Keratinocyte (primary cell): ENCODE results near the gene MTCL1. TPM values are rescaled to one million over a fixed set of nuclear protein-coding genes. Genes with fewer than 3 reads are reported as not detected.
A peak's percentile ranks its signal among the peaks of the same experiment; 100 is the strongest.

Experiments
- DNase-seq: peaks from one replicate; pipeline ENCODE4 v3.0.0-alpha.2; 2011; ENCODE audit warnings: low read depth, missing footprints, low spot score
- FAIRE-seq: peaks from 2 replicates; lab custom pipeline; 2011; peaks lifted over from hg19 to GRCh38; lab: Jason Lieb, UNC
- H2AFZ ChIP-seq: 2 replicates; pipeline ENCODE4 v1.6.0; 2012; ENCODE audit warnings: low read length, control low read depth, inconsistent platforms; ENCODE audit not compliant: control insufficient read depth
- H3K27ac ChIP-seq: 2 replicates; pipeline ENCODE4 v1.5.1; 2011; ENCODE audit warnings: low read length; ENCODE audit not compliant: control insufficient read depth, insufficient read depth
- H3K27me3 ChIP-seq: 3 replicates; pipeline ENCODE4 v1.6.0; 2011; ENCODE audit warnings: low read length; ENCODE audit not compliant: control insufficient read depth, insufficient read depth; ENCODE audit errors: extremely low read depth
- H3K36me3 ChIP-seq, 2 experiments: 2 replicates in 1 of 2; 3 replicates in 1 of 2; pipeline ENCODE4 v1.5.1; 2011; ENCODE audit warnings: low read length in 2 of 2, mild to moderate bottlenecking in 1 of 2; ENCODE audit not compliant: control insufficient read depth in 2 of 2, insufficient read depth in 2 of 2; ENCODE audit errors: extremely low read depth in 1 of 2
- H3K4me1 ChIP-seq: 3 replicates; pipeline ENCODE4 v1.5.1; 2011; ENCODE audit warnings: low read length; ENCODE audit not compliant: control insufficient read depth, insufficient read depth; ENCODE audit errors: extremely low read depth
- H3K4me2 ChIP-seq: 3 replicates; pipeline ENCODE4 v1.6.0; 2011; ENCODE audit warnings: low read depth, low read length; ENCODE audit not compliant: control insufficient read depth, insufficient read depth; ENCODE audit errors: extremely low read depth
- H3K4me3 ChIP-seq, 3 experiments: fragments of 200-600 bp in 1 of 3; sonication (generic) in 1 of 3; 2 replicates in 2 of 3; 3 replicates in 1 of 3; pipeline ENCODE4 v1.5.1; 2011 to 2016; ENCODE audit warnings: low read length in 3 of 3, mild to moderate bottlenecking in 3 of 3, control low read depth in 2 of 3, inconsistent platforms in 1 of 3, low read depth in 1 of 3, mixed read lengths in 1 of 3, mixed run types in 1 of 3, moderate library complexity in 1 of 3; ENCODE audit not compliant: control insufficient read depth in 2 of 3, insufficient read depth in 2 of 3; ENCODE audit errors: extremely low read depth in 1 of 3
- H3K79me2 ChIP-seq: 2 replicates; pipeline ENCODE4 v1.6.0; 2012; ENCODE audit warnings: low read length; ENCODE audit not compliant: control insufficient read depth, insufficient read depth
- H3K9ac ChIP-seq: 3 replicates; pipeline ENCODE4 v1.6.0; 2011; ENCODE audit warnings: low read length; ENCODE audit not compliant: control insufficient read depth, insufficient read depth; ENCODE audit errors: extremely low read depth
- H3K9me1 ChIP-seq: 3 replicates; pipeline ENCODE4 v1.6.0; 2011; ENCODE audit warnings: low read length; ENCODE audit not compliant: control insufficient read depth, insufficient read depth; ENCODE audit errors: extremely low read depth
- H3K9me3 ChIP-seq: 2 replicates; pipeline ENCODE4 v1.5.1; 2012; ENCODE audit warnings: low read depth, low read length; ENCODE audit not compliant: control insufficient read depth
- H4K20me1 ChIP-seq: 3 replicates; pipeline ENCODE4 v1.6.0; 2011; ENCODE audit warnings: low read length; ENCODE audit not compliant: control insufficient read depth, insufficient read depth; ENCODE audit errors: extremely low read depth
- EZH2 ChIP-seq: IDR thresholded peaks from one replicate; pipeline ENCODE4 v1.6.1; 2012; ENCODE audit warnings: inconsistent platforms, mild to moderate bottlenecking, low read length, moderate library complexity
- dilution Hi-C: fragments of 300-500 bp; cut with MboI; formaldehyde crosslinking; loops from one replicate; pipeline ENCODE4 v1.7.0; 2020; ENCODE audit warnings: low sequenced_read_pairs; ENCODE audit not compliant: extremely low pct_ligation_motif_present
- polyA plus RNA-seq, 5 experiments: library from polyadenylated mRNA; depleted of rRNA in 3 of 5; stranded (reverse) in 3 of 5; stranded (forward) in 1 of 5; unstranded in 1 of 5; fragments of >200 nt; gene quantifications; 1 replicate in 1 of 5; 2 replicates in 3 of 5; 3 replicates in 1 of 5; pipeline versions ENCODE4 v1.2.1 to v1.2.3, GENCODE V29; 2011 to 2012; ENCODE audit warnings: missing spikeins in 2 of 5, low read depth in 1 of 5, low replicate concordance in 1 of 5
- TF ChIP-seq, protein P1 (sequence below), 3 experiments: IDR thresholded peaks in 1 of 3; conservative IDR thresholded peaks in 1 of 3; optimal IDR thresholded peaks in 1 of 3; 2 replicates in 2 of 3; 3 replicates in 1 of 3; pipeline versions ENCODE3 to v1.5.1; 2011; ENCODE audit warnings: low read length in 3 of 3, mild to moderate bottlenecking in 3 of 3, moderate library complexity in 2 of 3, control low read depth in 1 of 3, inconsistent platforms in 1 of 3; ENCODE audit not compliant: insufficient read depth in 2 of 3; ENCODE audit errors: extremely low read depth in 1 of 3

The MTCL1 gene
- polyA plus RNA-seq, 1 donor (not counting 4 experiments of a cell fraction or from before 2014, with no cell fraction given), result 15.4 TPM

DNA sequence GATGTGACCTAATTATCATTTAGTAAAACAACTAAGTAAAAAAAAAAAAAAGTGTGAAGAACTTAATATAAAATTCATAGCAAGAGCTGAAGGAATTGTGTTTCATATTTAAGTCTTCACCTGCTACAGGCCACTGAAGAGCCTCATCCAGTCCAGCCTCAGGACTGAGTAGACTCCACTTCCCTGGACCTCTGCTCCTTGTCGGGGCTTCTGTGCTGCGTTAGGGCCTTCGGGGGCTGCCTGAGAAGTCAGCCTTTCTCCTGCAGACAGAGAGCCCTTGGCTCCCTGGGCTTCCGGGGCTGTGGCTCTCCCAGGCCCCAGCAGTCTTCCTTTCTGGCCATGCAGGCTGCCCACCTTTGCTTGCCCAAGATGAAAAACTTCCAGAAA is 95.5 kb downstream of the MTCL1 start:
- no peak for DNase-seq
- no peak for FAIRE-seq
- Histone ChIP-seq H4K20me1 (no peaks in the 10 kb centered on the region), H3K79me2 (no peaks in the 10 kb centered on the region), H3K9ac (peak overlapping the region; percentile 72), H3K9me1 (peaks cover 3% of the 10 kb centered on the region), H3K27ac (peak overlapping the region; percentile 80), H3K4me1 (peaks cover 43% of the 10 kb centered on the region), H3K9me3 (no peaks in the 10 kb centered on the region), H3K4me2 (peak overlapping the region; percentile 83), H3K27me3 (no peaks in the 10 kb centered on the region), H2AFZ (no peak overlapping the region), H3K36me3 (peaks cover 5 to 38% of the 10 kb centered on the region in 2 experiments), H3K4me3 (peak overlapping the region in 1 of 3 experiments; percentile 3)
- dilution Hi-C loops, result no loop called here
- no peak for TF ChIP-seq EZH2
- TF ChIP-seq, protein P1, sequence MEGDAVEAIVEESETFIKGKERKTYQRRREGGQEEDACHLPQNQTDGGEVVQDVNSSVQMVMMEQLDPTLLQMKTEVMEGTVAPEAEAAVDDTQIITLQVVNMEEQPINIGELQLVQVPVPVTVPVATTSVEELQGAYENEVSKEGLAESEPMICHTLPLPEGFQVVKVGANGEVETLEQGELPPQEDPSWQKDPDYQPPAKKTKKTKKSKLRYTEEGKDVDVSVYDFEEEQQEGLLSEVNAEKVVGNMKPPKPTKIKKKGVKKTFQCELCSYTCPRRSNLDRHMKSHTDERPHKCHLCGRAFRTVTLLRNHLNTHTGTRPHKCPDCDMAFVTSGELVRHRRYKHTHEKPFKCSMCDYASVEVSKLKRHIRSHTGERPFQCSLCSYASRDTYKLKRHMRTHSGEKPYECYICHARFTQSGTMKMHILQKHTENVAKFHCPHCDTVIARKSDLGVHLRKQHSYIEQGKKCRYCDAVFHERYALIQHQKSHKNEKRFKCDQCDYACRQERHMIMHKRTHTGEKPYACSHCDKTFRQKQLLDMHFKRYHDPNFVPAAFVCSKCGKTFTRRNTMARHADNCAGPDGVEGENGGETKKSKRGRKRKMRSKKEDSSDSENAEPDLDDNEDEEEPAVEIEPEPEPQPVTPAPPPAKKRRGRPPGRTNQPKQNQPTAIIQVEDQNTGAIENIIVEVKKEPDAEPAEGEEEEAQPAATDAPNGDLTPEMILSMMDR (optimal IDR thresholded peaks at IDR 0.05 in 1 of 3, IDR thresholded peaks at IDR 0.05 in 1 of 3, conservative IDR thresholded peaks at IDR 0.05 in 1 of 3; ENCODE audit: extremely low read depth in 1 of 3, insufficient read depth in 2 of 3, low read length in 3 of 3), result no peak

DNA sequence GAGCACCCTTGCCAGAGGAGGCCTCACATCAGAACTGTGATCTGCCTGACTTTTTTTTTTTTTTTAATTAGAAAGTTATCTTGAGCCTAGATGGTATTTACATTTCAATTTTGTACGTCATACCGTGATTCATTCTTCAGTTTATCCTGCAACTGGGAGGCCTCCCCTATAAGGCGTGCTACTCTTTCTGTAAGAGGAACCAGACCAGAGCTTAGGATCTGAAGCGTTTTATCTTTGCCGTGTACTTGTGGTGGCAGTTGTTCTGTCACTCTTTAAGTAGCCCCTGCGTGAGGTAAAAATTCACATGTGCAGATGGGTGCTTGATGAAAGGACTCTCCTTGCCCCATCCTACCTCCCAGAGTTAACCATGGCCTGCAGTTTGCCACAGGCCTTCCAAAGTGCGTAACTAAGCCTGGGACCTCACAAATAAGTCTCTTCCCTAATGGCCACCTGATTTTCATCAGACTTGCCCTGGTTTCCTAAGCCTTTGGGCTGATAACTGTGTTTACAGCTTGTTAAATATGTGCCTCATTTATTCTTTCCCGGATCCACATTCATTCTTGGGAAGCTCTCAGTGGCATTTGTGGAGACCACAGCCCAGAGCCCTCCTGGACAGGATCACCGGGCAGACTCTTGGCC is 96.0 kb downstream of the MTCL1 start:
- Histone ChIP-seq H4K20me1 (no peaks in the 10 kb centered on the region), H2AFZ (no peak overlapping the region), H3K9ac (peak overlapping the region; percentile 72), H3K9me1 (peaks cover 3% of the 10 kb centered on the region), H3K4me2 (peak overlapping the region; percentile 83), H3K4me1 (peaks cover 43% of the 10 kb centered on the region), H3K27me3 (no peaks in the 10 kb centered on the region), H3K79me2 (no peaks in the 10 kb centered on the region), H3K4me3 (no peak overlapping the region), H3K9me3 (no peaks in the 10 kb centered on the region), H3K36me3 (peaks cover 3 to 38% of the 10 kb centered on the region in 2 experiments), H3K27ac (peak overlapping the region; percentile 80)
- TF ChIP-seq, protein P1 (optimal IDR thresholded peaks at IDR 0.05 in 1 of 3, IDR thresholded peaks at IDR 0.05 in 1 of 3, conservative IDR thresholded peaks at IDR 0.05 in 1 of 3; ENCODE audit: extremely low read depth in 1 of 3, insufficient read depth in 2 of 3, low read length in 3 of 3), result no peak
- TF ChIP-seq EZH2, result no peak
- DNase-seq, result no peak
- peak; percentile 57 for FAIRE-seq
- dilution Hi-C loops, result no loop called here
